ENCODE measurements around the gene GRIK5. TPM values are rescaled to one million over a fixed set of nuclear protein-coding genes. Genes with fewer than 3 reads are reported as not detected.

GRIK5 gene
- total RNA-seq, 1 donor from 2014 or later = 6.9 TPM

DNA sequence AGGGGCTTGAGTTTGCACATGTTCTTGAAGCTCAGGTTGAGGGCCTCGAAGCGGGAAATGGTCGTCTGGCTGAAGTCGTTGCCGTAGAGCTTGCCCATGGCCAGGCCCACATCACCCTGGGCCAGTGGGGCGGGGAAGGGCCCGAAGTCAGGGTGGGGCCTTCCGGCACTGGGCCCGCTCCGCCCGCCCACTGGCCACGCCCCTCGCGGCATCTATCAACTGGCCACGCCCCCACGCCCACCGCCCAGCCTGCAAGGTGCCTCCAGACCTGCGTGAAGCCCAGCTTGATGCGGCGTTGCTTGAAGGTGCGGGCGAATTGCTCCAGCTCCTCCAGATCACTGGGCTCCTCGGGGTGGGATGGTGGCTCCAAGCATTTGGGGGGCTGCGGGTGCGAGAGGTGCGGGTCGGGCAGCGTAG is 25.8 kb upstream of the GRIK5 start:
- no peak for DNase-seq (ENCODE audit: low spot score)

DNA sequence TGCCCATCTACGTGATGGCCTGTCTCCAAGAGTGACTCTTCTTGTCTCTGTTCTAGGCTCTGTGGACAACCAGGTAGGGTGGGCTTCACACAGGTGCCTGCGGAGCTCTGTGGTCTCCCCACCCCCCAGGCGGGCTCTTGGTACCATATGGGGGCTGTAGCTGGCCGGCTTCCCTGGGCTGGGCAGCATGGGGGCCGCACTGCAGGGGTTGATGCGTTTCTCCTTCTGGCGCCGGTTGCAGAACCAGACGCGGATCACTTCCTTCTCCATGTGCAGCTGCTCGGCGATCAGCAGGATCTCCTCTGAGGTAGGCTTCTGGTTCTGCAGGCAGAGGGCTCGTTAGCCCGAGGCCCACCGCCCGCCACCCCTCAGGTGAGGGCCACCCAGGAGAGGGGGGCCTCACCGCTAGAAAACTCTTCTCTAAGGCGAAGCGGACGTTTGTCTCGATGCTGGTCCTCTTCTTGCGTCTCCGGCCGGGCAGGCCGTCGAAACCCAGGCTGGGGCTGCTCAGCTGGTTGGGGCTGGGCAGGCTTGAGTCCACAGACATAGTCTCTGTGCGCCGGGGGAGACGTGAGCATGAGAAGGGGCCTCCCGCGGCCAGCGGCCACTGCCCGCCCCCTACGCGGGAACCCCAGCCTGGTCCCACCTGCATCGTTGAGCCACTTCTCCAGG is 25.3 kb upstream of the GRIK5 start:
- DNase-seq (ENCODE audit: low spot score) = no peak

DNA sequence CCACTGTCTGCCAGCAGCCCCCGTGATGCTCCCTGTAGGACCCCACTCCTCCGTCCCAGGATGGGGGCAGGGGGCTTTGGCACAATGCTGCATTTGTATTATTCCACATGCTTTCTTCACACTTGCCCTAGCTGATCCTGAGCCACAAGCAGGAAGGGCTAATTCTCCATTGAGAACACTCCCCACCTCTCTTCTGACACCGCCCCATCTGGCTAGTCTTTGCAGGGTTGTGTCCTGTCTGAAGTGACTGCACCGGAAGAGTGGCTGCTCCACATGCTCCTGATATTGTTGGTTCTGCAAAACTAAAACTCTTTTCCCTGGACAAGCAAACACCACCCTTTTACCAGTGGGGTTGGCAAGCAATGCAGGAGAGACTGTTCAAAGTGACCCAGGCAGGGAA is 23.9 kb upstream of the GRIK5 start:
- no peak for DNase-seq (ENCODE audit: low spot score)

DNA sequence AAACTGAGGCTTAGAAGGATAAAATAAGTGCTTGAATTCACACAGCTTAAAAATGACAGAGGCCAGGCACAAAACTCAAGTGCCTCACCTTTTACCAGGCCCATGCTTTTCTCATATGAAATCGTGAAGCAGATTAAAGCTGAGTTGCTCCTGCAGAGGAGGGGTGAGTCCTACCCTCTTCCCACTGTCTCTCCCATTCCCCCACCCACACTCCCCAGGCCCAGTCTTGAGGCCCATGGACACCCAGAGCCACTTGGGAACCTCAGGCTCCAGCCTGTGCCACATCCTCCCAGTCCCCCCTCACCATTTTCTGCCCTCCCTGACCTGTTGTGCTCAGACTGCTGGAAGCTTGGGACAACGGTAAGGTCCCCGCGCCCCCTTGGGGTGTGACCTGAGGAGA is 23.5 kb upstream of the GRIK5 start:
- no peak for DNase-seq (ENCODE audit: low spot score)

DNA sequence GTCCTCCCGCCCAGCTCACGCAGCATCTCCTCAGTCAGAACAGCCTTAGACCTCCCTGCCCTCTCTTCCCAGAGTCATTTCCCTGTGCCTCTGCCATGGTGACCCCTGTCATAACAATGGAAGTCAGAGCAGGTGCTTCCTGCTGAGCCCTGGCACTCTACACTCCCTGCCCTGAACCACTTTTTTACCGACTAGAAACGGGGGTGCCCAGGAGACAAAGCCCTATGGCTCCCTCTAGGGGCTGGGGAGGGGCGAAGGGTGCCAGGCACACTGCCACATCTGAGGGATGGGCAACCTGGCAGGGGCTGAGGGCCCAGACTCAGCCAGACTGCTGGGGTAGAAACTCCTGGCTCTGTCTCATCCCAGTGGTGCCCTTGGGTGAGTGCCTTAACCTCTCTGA is 22.3 kb upstream of the GRIK5 start:
- no peak for DNase-seq (ENCODE audit: low spot score)

DNA sequence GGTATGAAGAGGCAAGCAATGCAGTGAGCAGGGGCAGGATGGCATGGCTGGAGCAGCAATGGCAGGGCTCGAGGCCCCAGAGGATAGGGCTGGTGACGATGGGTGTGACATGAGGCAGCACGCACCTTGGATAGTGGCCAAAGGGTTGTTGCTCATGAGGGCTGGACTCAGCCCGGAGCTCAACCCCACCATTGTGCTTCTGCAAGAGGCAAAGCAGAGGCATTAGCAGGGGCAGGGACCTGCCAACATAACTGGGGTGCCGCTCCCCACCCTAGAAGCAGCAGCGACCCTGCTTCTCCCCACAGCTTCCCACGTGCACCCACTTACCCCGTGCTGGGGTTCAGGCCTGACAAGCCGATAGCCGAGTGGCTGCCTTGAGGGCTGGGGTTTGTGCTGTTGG is 21.7 kb upstream of the GRIK5 start:
- no peak for DNase-seq (ENCODE audit: low spot score)

DNA sequence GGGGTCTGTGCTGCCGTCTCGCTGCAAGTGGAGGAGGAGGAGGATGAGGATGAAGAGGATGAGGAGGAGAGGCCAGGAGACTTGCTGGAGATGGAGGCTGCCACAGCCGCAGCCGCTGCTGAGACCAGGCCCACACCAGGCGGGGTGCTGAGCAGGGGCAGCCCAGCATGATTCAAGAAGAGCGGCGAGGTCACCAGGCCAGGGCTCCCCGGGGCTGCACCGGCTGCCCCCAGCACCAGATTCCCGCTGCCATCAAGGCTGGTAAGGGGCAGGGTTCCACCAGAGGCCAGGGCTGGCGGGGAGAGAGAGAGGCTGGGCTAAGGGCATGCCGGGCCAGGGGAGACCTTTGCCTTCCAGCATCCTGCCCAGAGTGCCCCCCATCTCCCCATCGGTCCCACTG is 21.3 kb upstream of the GRIK5 start:
- no peak for DNase-seq (ENCODE audit: low spot score)

DNA sequence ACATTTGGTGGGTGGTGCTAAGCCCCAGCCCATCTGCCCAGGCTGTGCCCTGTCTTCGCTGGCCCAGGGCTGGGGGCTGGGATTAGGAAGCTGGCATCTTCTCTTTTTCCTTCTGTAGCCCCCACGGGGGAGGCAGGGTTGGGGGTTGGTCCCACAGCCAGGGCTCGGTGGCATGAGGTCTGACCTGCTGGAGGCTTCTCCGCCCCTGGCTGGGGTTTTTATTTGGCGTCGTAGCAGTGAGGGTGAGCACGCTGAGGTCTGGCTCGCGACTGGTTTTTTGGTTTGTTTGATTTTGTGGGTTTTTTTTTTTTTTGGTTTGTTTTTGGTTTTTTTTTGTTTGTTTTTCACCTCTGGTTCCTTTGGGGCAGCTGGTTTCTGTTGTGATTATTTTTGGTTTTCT is 20.7 kb upstream of the GRIK5 start:
- DNase-seq (ENCODE audit: low spot score) = no peak

DNA sequence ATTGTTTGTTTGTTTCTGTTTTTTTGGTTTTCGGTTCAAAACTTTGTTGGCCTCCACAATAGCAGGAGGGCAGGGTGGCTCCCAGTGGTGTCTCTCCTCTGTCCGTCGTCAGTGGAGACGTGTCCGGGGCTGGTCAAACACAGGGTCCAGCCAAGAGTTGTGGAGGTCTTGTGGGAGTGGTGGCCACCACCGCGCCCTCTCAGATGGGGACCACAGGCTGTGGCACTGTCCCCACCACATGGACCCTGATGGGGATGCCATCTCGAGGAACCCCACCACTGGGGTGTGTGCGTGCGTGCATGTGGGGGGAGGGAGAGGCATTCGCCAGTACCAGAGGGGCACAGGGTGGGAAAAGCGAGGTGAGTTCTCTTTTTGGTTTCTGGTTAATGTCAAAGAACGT is 19.8 kb upstream of the GRIK5 start:
- DNase-seq (ENCODE audit: low spot score) = no peak

DNA sequence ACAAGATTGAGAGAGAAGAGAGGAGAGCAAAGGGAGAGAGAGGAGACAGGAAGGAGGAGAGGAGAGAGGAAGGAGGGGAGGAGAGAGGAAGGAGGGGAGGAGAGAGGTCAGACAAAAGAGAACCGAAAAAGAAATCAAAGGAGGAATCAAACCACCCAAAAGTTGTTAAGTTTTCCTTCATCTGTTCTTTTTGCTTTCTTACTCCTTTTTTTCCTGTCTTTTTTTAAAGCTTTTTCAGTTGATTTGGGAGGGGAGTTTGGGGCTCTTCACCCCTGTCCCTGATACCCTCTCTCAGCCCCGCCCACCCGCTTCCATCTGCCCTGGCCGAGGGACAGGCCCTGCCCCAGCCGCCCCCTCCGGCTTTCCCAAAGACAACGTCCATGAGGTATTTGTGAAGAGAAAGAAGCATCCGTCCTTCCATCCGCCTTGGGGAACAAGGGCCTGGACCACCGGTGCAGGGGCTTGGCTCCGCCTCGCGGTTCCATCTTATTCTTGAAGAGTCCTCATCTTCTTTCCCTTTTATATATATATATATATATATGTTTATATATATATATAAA is 19.3 kb upstream of the GRIK5 start:
- DNase-seq (ENCODE audit: low spot score) = no peak

DNA sequence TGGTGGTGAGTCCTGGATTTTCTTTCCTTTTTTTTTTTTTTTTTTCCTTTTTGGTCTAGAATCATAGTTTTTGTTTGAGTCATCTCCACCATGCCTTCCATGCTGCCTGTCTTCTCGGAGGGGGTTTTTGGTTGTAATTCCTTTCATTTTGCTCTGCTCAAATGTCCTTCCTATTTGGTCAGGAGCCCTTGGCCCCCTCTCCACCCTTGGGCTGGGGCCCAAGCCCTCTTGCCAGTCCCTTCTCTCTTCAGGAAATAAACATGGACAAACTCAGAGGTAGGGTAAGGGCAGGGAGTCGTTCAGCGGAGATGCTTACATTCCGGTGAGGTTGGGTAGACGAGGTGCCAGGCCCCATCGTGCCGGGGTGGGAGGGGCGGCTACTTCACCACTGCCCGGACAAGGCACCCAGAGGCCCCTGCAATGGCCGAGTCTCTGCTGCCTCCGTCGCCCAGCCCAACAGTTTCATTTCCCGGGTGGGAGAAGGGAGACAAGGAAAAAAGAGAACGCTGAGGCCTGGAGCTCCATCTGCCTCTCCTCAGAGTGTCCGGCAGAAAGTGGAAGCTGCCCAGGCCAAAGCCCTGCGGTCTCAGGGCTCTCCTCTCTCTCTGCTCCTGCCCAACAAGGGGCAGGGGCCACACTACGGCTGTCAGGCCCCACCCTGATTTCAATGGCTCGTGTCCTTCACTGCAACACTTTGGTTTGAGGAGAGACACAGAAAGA is 18.6 kb upstream of the GRIK5 start:
- DNase-seq (ENCODE audit: low spot score) = no peak

DNA sequence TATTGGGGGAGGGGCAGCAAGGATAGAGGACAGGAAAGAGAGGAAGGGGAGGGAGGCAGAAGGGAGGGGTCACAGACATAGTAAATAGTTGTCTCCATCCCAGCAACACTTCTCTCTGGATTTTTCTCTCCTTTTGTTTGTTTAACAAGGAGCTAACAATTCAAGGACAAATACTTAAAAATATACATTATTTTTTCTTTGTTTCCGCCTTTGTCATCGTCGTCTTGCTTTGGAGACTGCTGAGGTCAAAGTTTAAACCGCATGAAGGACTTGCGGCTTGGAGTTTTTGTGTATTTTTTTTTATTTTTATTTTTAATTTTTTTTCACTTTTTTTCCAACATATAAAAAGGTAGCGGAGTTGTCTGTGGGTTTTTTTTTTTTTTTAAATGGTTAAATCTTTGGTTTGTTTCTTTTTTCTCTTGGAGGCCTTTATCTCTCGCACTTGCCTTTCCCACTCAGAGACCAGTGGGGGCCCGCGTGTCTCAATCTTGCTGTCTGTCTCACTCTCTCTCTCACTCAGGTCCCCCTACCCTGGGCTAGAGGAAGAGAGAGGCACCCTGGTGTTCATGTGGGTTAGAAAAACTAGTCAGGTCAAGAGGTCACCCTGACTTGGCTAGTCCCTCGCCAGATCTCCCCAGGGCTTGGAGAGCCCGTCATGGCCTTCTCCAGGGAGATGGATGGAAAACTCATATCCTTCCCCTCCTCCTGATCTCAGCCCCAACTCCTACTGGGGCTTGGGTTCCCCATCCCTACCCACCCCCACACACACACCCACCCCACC is 17.0 kb upstream of the GRIK5 start:
- no peak for DNase-seq (ENCODE audit: low spot score)

DNA sequence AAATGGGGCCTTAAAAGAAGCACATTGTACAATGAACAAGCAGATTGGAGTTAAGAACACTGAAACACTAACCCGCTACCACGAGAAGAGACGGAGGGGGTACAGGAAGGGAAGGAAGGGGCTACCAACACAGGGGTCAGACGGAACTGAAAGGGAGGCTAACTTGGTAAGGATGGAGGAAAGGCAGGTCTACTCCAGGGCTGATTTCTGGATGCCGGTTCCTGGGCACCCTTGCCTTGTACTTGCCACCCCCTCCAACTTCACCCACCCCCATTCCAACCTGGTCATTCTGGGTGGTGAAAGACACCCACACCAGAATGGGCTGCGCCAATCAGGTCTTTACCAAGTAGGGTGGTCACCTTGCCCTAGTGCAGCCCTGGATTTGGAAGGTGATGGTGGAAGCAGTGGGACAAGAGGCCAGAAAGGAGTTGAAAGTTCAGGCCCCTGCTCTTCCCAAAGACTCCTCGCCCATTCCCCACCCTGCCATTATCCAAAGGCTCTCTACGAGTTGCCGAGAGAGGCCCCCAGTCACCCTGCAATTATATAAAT is 16.3 kb upstream of the GRIK5 start:
- no peak for DNase-seq (ENCODE audit: low spot score)

DNA sequence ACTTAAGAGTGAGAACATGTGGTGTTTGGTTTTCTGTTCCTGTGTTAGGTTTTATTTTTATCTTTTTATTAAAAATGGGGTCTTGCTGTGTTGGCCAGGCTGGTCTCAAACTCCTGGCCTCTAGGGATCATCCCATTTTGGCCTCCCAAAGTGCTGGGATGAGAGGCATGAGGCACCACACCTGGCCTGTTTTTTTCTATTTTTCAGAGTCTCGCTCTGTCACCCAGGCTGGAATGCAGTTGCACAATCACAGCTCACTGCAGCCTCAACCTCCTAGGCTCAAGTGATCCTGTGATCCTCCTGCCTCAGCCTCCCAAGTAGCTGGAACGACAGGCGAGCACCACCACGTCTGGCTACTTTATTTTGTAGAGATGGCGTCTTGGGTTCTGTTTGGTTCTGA is 13.5 kb upstream of the GRIK5 start:
- no peak for DNase-seq (ENCODE audit: low spot score)

DNA sequence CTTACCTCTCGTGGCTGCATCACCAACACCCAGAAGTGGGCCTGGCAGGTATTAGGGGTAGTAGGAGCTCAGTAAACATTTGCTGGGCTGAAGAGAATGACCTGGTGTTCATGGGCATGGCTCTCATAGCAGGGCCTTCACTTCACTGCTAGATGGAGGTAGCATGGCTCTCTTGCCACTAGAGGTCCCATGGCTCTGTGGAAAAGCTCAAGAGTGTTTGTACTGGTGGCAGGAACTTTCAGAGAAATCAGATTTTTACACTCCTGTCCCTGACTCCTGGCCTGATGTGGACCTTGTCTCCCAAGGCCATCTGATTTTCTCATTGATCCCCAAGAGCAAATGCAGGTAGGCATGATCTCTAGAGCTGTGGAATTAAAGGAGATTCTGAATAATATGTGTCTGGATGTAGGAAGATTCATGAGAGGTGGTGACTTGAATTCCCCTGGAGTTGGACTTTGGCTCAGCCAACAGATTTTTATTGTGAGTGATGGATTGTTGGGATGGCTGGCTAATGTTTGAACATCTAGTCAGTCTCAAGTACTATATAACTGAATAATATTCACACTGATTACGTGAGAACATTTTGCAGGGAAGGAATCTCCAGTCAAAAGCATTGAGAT is 11.7 kb upstream of the GRIK5 start:
- no peak for DNase-seq (ENCODE audit: low spot score)

DNA sequence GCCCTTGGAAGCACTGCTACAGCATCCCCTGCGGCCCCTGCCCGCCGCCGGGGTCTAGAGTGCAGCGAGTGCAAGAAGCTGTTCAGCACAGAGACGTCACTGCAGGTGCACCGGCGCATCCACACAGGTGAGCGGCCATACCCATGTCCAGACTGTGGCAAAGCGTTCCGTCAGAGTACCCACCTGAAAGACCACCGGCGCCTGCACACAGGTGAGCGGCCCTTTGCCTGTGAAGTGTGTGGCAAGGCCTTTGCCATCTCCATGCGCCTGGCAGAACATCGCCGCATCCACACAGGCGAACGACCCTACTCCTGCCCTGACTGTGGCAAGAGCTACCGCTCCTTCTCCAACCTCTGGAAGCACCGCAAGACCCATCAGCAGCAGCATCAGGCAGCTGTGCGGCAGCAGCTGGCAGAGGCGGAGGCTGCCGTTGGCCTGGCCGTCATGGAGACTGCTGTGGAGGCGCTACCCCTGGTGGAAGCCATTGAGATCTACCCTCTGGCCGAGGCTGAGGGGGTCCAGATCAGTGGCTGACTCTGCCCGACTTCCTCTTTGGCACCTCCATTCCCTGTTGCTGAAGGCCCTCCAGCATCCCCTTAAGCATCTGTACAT is 10.9 kb upstream of the GRIK5 start:
- DNase-seq (ENCODE audit: low spot score) = no peak

DNA sequence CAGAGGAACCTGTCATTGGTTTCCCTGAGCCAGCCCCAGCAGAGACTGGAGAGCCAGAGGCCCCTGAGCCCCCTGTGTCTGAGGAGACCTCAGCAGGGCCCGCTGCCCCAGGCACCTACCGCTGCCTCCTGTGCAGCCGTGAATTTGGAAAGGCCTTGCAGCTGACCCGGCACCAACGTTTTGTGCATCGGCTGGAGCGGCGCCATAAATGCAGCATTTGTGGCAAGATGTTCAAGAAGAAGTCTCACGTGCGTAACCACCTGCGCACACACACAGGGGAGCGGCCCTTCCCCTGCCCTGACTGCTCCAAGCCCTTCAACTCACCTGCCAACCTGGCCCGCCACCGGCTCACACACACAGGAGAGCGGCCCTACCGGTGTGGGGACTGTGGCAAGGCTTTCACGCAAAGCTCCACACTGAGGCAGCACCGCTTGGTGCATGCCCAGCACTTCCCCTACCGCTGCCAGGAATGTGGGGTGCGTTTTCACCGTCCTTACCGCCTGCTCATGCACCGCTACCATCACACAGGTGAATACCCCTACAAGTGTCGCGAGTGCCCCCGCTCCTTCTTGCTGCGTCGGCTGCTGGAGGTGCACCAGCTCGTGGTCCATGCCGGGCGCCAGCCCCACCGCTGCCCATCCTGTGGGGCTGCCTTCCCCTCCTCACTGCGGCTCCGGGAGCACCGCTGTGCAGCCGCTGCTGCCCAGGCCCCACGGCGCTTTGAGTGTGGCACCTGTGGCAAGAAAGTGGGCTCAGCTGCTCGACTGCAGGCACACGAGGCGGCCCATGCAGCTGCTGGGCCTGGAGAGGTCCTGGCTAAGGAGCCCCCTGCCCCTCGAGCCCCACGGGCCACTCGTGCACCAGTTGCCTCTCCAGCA is 10.1 kb upstream of the GRIK5 start:
- no peak for DNase-seq (ENCODE audit: low spot score)

DNA sequence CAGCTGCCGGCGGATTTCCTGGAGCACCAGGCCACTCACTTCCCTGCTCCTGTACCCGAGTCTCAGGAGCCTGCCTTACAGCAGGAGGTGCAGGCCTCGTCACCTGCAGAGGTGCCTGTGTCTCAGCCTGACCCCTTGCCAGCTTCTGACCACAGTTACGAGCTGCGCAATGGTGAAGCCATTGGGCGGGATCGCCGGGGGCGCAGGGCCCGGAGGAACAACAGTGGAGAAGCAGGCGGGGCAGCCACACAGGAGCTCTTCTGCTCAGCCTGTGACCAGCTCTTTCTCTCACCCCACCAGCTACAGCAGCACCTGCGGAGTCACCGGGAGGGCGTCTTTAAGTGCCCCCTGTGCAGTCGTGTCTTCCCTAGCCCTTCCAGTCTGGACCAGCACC is 9.3 kb upstream of the GRIK5 start:
- DNase-seq (ENCODE audit: low spot score) = no peak

DNA sequence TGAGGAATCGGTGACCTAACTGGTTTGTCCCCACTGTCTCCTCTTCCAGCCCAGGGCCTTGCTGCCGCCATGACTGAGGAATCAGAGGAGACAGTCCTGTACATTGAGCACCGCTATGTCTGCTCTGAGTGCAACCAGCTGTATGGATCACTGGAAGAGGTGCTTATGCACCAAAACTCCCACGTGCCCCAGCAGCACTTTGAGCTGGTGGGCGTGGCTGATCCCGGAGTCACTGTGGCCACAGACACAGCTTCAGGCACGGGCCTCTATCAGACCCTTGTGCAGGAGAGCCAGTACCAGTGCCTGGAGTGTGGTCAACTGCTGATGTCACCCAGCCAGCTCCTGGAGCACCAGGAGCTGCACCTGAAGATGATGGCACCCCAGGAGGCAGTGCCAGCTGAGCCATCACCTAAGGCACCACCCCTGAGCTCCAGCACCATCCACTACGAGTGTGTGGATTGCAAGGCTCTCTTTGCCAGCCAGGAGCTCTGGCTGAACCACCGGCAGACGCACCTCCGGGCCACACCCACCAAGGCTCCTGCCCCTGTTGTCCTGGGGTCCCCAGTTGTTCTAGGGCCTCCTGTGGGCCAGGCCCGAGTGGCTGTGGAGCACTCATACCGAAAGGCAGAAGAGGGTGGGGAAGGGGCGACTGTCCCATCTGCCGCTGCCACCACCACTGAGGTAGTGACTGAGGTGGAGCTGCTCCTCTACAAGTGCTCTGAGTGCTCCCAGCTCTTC is 8.7 kb upstream of the GRIK5 start:
- no peak for DNase-seq (ENCODE audit: low spot score)

DNA sequence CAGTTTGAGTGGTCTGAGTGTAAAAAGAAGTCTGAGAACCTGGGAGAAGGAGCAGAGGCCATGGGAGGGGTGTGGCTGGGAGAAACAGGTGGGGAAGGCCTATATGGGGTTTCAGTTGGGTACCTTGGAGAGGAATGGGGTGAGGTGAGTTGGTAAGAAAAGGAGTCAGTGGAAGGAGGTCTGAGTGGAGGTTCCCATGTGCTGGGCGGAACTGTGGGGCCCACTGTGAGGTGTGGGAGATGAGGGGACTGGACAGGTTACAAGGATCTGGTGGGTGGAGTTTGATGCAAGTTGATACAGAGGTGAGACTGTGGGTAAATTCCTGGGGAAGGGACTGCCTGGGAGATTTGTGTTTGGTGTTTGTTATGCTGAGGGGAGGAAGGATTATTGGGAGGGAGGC is 8.1 kb upstream of the GRIK5 start:
- DNase-seq (ENCODE audit: low spot score) = no peak

Data from ureter (tissue), 1 donor.